Muscle of arm (tissue), 14 donors: ENCODE results near the gene CRYZL1. TPM values are rescaled to one million over a fixed set of nuclear protein-coding genes. Genes with fewer than 3 reads are reported as not detected.
"Not testable (repeated sequence)": the region's sequence is repeated elsewhere in the genome, so short reads cannot be mapped to it uniquely, and the experiment has no call there.

ENCODE experiments used
- DNase-seq: peaks from one replicate; pipeline ENCODE4 v3.0.0-alpha.2; 2013
- long read RNA-seq, 11 donors: transcript quantifications; one replicate each; lab custom pipeline, GENCODE V29; 2026
- polyA plus RNA-seq, 12 donors: library from polyadenylated mRNA; unstranded; fragments of 120-200 nt; gene quantifications; one replicate each; pipeline ENCODE4 v1.2.1, GENCODE V29; 2013; ENCODE audit not compliant: insufficient read length in 12 of 12

Gene CRYZL1
- polyA plus RNA-seq, result 10 to 100 TPM in 11 of 12 donors, not detected in 1; 27.8 to 58.8 (median 39.4) TPM
- long read RNA-seq, donor 1, transcript CRYZL1-203 (13 exons, 1,482 nt), result major isoform, 6 of 15 reads
- long read RNA-seq, donor 1, transcript CRYZL1-219 (2 exons, 1,018 nt), result minor isoform, 5 of 15 reads
- long read RNA-seq, donor 1, partial matches to known transcripts, result 0 of 15 reads
- long read RNA-seq, donor 1, other reads (novel, unspliced or antisense), result 0 of 15 reads
- long read RNA-seq, donor 2, partial matches to known transcripts, result 0 of 6 reads
- long read RNA-seq, donor 2, other reads (novel, unspliced or antisense), result 0 of 6 reads
- long read RNA-seq, donor 3, partial matches to known transcripts, result 0 of 4 reads
- long read RNA-seq, donor 3, other reads (novel, unspliced or antisense), result 0 of 4 reads
- long read RNA-seq, donor 4, partial matches to known transcripts, result 0 of 4 reads
- long read RNA-seq, donor 4, other reads (novel, unspliced or antisense), result 0 of 4 reads
- long read RNA-seq, donor 5, transcript CRYZL1-203 (13 exons, 1,482 nt), result major isoform, 7 of 35 reads
- long read RNA-seq, donor 5, transcript CRYZL1-219 (2 exons, 1,018 nt), result minor isoform, 6 of 35 reads
- long read RNA-seq, donor 5, partial matches to known transcripts, result 14 of 35 reads
- long read RNA-seq, donor 5, other reads (novel, unspliced or antisense), result 0 of 35 reads
- long read RNA-seq, donor 6, partial matches to known transcripts, result 0 of 7 reads
- long read RNA-seq, donor 6, other reads (novel, unspliced or antisense), result 0 of 7 reads
- long read RNA-seq, donor 7, partial matches to known transcripts, result 0 of 4 reads
- long read RNA-seq, donor 7, other reads (novel, unspliced or antisense), result 0 of 4 reads
- long read RNA-seq, donor 8, transcript CRYZL1-219 (2 exons, 1,018 nt), result minor isoform, 5 of 13 reads
- long read RNA-seq, donor 8, transcript CRYZL1-203 (13 exons, 1,482 nt), result major isoform, 6 of 13 reads
- long read RNA-seq, donor 8, partial matches to known transcripts, result 0 of 13 reads
- long read RNA-seq, donor 8, other reads (novel, unspliced or antisense), result 0 of 13 reads
- long read RNA-seq, donor 9, partial matches to known transcripts, result 0 of 3 reads
- long read RNA-seq, donor 9, other reads (novel, unspliced or antisense), result 0 of 3 reads
- long read RNA-seq, donor 10, partial matches to known transcripts, result 0 of 7 reads
- long read RNA-seq, donor 10, other reads (novel, unspliced or antisense), result 0 of 7 reads
- long read RNA-seq, donor 11, transcript CRYZL1-203 (13 exons, 1,482 nt), result major isoform, 6 of 14 reads
- long read RNA-seq, donor 11, partial matches to known transcripts, result 0 of 14 reads
- long read RNA-seq, donor 11, other reads (novel, unspliced or antisense), result 0 of 14 reads

DNA sequence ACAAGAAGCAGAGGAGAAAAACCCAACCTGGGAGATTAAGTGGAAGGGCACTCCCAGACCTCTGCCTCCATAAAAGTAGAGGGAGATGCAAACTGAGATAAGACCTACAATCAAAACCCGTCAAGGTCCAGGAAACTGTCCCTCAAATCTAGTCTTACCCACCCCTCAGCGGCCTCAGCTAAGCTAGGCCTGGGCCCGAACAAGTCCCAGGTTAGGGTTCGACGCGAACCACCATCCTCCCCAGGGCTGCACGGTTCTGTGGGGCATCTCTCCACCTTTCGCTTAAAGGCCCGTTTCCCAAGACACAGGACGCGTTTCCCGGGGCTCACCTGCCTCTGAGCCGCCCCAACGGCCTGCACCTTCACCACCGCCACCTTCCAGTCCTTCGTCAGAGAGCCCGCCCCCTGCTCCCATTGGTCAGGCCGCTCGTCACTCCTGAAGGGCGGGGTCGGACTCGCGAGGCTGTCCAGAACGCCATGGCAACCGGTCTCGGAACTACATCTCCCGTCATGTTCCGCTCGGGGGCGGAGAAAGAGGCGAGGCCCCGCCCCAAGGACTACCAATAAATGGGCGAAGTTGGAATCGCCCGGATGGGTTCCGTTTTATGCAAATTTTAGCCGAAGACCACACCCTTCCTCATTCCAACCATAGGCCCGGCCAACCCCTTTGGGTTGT is at the start of gene CRYZL1:
CRYZL1 (minus strand) TSS at position 390 of the 675 bp plus-strand sequence. CDS start 10,190 bp downstream, outside the sequence.
- peak; percentile 100 for DNase-seq

DNA sequence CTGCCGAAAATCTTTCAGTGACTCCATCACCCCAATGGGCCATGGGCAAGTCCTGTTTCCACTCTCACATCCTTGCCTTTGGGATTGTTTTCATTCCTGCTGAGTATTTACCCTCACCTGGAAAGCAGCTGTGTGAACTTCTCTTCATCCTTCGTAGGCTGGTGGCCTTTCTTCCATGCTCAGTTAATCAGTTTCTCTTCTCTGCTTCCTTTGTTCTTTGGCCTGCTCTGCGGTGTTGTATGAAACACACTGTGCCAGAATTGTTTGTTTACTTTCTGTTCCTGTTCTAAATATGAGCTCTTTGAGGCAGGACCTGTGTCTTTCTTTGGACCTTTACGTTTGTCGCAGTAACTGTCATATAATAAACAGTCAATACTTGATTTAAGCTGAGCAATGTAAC is 49.3 kb upstream of the CRYZL1 start:
- DNase-seq, result no peak

DNA sequence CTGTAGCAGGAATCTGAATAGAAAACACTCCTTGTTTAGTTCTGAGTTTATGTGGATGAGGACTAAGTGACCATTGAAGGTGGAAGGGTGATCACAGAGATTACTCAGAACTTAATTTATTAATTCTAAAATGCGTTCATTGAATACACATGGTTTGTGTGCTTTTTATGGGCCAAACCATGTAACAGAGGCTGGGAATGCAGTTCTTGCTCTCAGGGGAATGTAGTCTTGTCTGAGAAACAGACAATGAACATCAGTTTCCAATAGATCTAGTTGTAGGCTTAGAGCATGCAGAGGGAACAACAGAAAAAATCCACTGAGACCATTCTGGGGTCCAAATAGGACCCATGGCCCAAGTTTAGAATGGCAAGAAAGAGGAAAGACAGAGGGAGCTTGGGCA is 46.8 kb upstream of the CRYZL1 start:
- DNase-seq, result no peak

DNA sequence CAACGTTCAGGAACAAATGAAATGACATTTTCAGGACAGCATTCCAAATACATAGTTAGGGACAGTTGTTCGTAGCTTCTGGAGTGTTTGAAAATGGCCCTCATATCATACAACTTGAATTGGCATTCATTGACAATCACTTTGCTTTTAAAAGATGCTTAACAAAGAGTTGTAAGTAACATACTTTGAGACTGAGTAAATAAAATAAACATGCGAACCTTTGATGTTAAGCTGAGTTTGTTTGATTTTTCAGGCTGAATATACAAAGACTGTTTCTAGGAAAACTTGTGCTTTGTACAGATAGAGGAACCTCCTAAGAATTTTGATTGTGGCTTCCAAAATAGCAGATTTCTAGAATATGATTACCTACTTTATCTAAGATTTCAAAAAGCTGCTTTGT is 46.1 kb upstream of the CRYZL1 start:
- no peak for DNase-seq

DNA sequence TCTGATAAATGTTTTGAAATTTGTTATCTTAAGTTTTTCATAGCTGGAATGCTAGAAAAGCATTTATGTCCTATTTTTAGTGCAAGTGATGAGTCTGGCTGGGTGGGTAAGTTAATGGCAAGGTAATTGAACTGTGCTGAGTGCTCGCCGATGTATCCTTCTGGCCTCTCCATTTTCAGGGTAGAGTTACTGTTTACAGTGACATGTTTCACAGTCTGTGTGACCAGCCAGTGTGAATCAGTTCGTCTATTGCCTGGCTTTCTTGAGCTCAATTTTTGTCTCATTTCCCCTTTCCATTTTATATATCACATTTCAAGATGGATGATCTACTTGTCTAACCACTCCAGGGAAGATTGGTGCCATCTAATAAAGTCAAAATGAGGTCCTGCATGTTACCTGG is 44.8 kb upstream of the CRYZL1 start:
- DNase-seq, result no peak

DNA sequence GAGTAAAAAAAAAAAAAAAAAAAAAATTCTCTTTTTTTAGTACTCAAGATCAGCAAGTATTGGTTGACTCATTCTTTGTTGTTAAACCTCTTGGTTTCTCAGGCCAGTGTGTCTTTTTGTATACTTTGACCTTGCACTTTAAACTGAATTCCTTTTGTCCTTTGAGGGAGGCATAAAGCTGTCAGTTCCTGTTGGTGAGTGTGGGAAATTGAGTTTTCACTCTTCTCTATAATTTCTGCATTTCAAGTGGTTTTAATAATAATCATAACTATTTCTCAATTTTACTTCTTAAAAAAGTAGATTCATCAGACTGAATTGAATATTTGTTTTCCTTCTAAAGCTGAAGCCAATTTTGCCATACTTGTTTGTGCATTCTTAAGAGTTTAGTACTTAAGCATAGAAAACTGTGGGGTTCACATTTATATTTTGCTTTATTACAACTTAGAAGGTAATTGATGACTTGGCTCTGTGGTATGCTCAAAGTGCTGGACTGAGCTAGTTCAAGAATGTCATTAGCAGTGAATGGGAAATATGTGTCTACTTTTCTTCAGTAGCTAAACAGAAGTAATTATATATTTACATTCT is 44.2 kb upstream of the CRYZL1 start:
- DNase-seq, result no peak

DNA sequence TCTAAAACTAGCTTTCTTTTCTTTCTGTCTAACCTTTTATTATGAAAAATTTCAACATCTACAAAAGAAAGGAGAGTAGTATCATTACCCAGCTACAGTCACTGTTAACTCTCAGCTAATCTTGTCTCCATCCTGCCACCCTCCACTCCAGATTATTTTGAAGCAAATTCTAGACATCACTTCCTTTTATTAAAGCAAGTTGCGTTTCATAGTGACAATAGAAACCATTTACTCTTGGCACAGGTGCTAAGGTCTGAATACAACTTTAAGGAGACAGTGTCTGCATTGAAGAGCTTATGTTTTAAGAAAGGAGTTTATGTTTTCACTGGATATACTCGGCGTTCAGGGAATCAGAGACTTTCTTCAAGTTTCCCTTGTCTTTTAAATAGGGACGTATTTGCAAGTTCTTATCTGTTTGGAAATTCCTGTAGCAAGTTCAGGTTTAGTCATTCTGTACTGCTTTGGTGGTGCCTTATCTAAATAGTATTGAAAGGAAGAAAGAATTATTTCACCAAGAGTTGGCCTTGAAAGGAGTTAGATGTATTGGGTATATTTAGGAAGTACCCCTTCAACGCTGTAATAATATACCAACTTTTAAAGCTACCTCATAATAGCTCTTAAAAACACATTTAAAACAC is 43.5 kb upstream of the CRYZL1 start:
- no peak for DNase-seq

DNA sequence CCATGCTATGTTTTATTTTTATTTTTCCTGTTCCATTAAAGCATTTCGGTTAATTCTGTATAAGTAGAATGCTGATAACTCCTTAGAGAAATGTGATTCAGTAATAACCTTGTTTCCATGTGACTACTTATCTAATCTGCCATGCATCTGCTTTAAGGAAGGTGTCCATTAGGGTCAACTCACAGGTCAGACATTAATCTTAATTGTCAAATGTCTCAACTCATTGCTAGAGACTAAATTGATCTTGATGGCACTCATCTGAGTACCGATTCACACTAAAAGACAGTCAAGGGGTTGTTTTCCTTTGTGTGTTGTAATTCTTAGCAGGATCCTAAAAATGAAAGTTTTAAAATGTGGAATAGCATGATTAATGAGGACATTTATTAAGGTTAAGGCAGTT is 42.5 kb upstream of the CRYZL1 start:
- no peak for DNase-seq

DNA sequence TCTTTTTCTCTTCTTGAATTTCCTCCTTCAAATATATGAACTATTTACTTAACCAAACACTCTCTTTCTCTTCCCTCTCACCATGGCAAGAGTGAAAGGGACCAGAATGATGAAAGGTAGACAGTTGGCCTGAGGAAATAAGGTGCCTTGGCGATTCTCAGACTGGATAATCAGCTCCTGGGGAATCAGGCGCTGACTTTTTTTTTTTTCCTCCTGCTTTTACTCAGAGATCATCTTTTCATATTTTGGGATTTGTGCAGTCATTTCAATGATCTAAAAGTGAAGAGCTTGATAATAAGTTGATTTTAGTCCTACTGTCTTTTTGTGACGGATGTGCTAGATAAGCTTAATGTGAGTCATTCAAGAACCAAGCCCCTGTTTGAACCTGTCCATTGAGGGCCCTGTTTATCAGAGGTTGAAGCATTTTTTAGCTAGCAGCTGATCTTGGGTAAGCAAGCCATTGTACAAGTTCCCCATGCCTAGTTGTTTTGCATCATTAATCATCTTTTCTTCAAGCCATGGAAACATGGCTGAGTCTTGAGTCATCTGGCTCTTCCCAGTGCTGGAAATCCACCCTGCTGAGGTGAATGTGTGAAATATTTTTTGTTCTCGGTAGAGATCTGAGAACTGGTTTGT is 41.6 kb upstream of the CRYZL1 start:
- DNase-seq, result no peak

DNA sequence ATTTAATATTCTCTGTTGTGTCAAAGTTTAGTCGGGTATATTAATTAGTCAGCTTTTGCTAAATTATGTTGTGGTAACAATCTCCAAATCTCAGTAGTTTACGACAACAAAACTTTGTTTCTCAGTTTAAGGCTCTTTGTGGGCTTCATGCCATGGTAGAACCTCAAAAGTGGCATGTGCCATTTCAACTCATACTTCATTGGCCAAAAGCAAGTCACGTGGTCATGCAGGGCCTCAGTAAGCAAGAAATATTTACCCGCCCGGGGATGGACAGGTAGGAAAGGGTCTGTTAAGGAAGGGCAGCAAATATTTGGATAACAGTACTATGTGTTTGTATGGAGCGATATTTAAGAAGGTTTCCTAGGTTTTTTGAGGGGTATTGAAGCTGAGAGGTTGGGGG is 39.3 kb upstream of the CRYZL1 start:
- no peak for DNase-seq

DNA sequence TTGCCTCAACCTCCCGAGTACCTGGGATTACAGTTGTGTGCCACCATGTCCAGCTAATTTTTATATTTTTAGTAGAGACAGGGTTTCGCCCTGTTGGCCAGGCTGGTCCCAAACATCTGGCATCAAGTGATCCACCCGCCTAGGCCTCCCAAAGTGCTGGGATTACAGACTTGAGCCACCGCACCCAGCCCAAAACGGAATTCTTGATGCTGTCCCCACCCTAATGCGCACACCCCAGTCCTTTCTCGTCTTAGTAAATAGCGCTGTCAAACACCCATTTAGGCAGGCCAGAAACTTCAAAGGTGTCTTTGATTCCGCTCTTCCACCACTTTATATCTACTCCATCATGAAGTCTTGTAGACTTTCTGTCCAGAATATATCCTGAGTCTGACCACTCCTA is 35.9 kb upstream of the CRYZL1 start:
- no peak for DNase-seq

DNA sequence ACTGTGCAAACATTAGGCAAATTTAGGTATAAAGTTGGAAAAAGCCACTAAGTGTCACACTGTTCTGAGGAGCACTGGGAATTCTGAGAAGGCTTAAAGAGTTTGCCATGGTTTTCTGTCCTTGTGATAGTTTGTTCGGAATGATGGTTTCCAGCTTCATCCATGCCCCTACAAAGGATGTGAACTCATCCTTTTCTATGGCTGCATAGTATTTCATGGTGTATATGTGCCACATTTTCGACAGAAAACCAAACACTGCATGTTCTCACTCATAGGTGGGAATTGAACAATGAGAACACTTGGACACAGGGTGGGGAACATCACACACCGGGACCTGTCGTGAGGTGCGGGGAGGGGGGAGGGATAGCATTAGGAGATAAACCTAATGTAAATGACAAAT is 35.1 kb upstream of the CRYZL1 start:
- not testable (repeated sequence) for DNase-seq

DNA sequence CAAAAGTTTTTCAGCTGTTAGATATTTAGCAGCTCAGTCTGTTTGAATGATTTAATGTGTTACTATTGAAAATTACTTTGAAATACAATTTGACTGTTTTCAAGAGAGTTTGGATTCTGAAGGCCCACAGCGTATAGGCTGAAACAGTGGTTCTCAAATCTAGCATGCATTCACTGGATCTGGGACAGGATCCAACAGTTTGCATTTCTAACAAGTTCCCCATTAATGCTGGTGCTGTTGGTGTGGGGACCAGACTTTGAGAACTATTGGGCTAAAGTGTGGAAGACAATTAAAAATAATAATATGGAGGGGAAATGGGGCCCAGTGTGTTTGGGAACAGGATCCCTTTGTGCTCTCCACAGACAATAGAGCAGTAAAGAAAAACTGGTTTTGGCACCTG is 32.7 kb upstream of the CRYZL1 start:
- DNase-seq, result no peak

DNA sequence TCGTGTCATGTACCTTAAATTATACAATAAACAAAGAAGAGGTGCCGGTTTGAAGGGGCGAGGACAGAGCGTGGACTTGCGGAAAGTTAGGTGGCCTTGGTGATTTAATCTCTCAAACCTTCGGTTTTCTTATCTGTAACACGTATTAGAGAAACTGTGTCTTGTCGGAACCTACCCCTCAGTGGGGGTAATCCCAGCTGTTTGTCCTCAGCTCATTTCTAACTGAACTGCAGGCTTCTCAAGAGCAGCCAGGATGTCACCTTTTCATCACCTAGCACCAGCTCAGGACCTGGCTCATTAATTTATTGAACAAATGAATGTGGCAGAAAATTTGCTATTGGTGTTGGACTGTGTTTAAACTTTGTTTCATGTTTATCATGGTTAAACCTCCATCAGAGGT is 31.9 kb upstream of the CRYZL1 start:
- no peak for DNase-seq

DNA sequence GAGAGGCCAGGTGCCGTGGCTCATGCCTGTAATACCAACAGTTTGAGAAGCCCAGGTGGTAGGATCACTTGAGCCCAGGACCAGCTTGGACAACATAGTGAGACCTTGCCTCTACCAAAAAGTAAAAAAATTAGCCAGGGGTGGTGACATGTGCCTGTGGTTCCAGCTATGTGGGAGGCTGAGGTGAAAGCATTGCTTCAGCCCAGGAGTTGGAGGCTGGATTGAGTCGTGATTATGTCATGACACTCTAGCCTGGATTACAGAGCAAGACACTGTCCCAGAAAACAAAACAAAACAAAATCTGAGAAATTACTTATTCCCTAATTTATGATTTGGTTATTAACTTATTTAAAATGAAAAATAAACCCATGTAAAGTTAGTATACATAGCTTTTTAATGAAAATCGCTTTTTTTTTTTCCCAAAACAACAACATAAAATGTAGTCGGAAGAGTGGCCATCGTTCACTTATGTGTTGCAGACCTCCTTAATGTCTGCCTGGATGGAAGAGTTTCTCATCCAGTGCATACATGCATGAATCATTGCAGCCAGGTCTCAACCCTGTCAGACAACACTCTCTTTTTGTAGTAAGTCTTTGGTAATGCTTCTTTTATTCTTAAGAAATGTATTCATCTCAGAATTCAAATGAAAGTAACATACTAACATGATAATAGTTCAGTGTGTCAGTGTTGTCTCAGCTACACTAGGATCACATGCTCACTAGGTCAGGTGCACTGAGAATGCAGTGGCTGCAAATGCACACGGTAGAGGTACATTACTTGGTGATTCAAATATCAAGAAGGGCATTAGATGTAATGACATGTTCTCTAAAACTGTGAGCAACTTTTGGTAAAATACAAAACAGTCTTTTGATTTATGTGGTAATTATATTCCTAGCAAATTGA is 28.8 kb upstream of the CRYZL1 start:
- DNase-seq, result no peak

DNA sequence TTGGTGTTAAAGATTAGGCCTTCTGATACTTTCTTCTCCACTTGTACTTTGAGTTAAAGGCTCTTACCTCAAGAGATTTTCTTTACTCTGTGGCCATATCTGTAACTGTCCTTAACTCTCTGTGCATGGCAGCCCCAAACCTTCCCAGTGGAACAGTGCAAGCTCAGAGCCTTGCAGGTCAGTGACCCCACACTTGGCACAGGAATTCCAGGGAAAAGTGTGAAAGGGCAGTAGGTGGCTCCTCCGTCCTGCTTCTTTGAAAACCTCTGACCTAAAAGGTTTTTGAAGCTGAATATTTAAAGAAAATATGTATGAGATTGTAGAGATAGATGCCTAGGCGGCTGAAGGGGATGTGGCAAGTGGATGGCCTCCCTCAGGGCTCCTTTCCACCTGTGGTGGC is 27.1 kb upstream of the CRYZL1 start:
- DNase-seq, result no peak

DNA sequence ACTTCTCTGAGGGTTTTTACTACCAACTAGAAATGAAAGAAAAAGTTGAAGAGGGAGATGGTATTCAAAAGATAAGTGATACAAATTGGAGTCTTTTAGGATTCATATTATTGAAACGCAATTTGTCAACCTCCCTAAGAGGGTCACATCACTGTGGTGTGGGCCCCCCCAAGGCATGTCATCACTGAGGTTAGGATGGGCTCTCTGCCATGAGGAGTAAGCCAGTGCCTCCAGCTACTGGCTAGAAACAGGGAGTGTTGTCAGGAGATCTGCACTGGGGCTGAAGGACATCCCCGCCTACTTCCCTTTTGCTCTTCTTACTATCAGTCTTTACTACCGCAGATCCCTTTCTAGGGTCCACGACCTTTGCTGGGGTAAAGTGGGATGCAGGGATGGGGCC is 26.6 kb upstream of the CRYZL1 start:
- DNase-seq, result no peak

DNA sequence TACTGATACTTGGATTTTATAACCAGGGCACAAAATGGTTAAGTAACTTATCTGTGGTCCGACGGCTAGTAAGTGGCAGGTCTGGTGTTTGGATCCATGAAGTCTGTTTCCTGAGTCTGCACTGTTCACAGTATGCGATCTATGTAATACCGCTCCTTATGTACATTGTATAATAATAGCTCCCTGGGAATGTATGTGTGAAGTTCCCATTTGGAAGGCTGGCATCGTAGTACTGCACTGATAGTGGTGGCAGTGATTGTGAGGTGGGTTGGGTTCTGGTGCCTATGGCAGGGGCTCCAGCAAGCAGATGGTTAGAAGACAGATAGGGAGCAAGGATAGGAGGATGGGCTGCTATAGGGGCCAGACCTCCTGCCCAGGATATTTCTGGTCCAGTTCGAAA is 26.1 kb upstream of the CRYZL1 start:
- DNase-seq, result no peak

DNA sequence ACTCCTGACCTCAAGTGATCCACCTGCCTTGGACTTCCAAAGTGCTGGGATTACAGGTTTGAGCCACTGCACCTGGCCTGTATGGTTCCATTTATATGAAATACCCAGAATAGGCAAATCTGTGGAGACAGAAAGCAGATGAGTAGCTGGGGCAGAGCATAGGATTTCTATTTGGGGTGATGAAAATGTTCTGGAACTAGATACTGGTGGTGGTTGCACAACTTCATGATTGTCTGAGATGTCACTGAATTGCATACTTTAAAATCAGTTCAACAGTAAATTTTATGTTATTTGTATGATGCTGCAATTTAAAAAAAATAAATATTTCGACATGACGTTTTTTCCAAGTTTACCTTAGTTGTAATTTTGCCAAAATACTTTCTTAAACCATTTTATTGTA is 24.6 kb upstream of the CRYZL1 start:
- no peak for DNase-seq
